Panc1 (cell line): ENCODE data around the gene AK4. TPM values are rescaled to one million over a fixed set of nuclear protein-coding genes. Genes with fewer than 3 reads are reported as not detected.

Source experiments
- ATAC-seq: fragments of 200-7000 bp; cut with Tn5 transposase; 2 replicates; pipeline ENCODE4 v1.9.1; 2020; ENCODE audit warnings: mild to moderate bottlenecking, moderate library complexity
- BruUV-seq: library from RNA; stranded (reverse); fragments of 400-500 nt; replicated peaks from 2 replicates; lab custom pipeline; 2021; lab: Mats Ljungman, UMichigan
- CTCF ChIA-PET: fragments of 300-600 bp; sonication (Branson Sonifier 250); formaldehyde crosslinking; loops from one replicate; lab custom pipeline; 2022; ENCODE audit warnings: antibody characterized with exemption; lab: Charles Lee
- POLR2A ChIA-PET: fragments of 300-600 bp; sonication (Branson Sonifier 250); formaldehyde crosslinking; loops from one replicate; lab custom pipeline; 2022; ENCODE audit warnings: antibody characterized with exemption; lab: Charles Lee
- DNase-seq: peaks from one replicate; pipeline ENCODE4 v3.0.0-alpha.2; 2010; ENCODE audit warnings: low read depth, low spot score
- H3K27ac ChIP-seq: 2 replicates; pipeline ENCODE4 v1.5.1; 2011; ENCODE audit warnings: mild to moderate bottlenecking, low read length, inconsistent platforms
- H3K27me3 ChIP-seq: fragments of 200-500 bp; sonication (Bioruptor generic); 2 replicates; pipeline ENCODE4 v1.6.0; 2014; ENCODE audit warnings: low read length, inconsistent platforms; ENCODE audit not compliant: control insufficient read depth, insufficient read depth
- H3K36me3 ChIP-seq: fragments of 200-500 bp; sonication (Bioruptor generic); 2 replicates; pipeline ENCODE4 v1.5.1; 2014; ENCODE audit warnings: inconsistent platforms, mild to moderate bottlenecking, low read length, moderate library complexity; ENCODE audit not compliant: control insufficient read depth, insufficient read depth
- H3K4me1 ChIP-seq: 2 replicates; pipeline ENCODE4 v1.5.1; 2011; ENCODE audit warnings: inconsistent platforms, mild to moderate bottlenecking, low read length, moderate library complexity; ENCODE audit not compliant: control insufficient read depth, insufficient read depth
- H3K4me3 ChIP-seq, 2 experiments: 2 replicates each; pipeline ENCODE4 v1.5.1; 2011 to 2012; ENCODE audit warnings: low read depth in 2 of 2, low read length in 2 of 2, mild to moderate bottlenecking in 2 of 2, inconsistent platforms in 1 of 2, moderate library complexity in 1 of 2
- H3K9me3 ChIP-seq: fragments of 200-500 bp; sonication (Bioruptor generic); 2 replicates; pipeline ENCODE4 v1.5.1; 2014; ENCODE audit warnings: low read depth, mild to moderate bottlenecking, inconsistent platforms, low read length, moderate library complexity; ENCODE audit not compliant: control insufficient read depth, insufficient read depth
- CTCF ChIP-seq: fragments of 450-650 bp; IDR thresholded peaks from 2 replicates; pipeline ENCODE4 v1.5.1; 2017; ENCODE audit warnings: mild to moderate bottlenecking
- POLR2AphosphoS5 ChIP-seq: IDR thresholded peaks from 2 replicates; pipeline ENCODE4 v1.6.1; 2012; ENCODE audit warnings: mild to moderate bottlenecking, low read depth, low read length, moderate library complexity
- REST ChIP-seq, 2 experiments: IDR thresholded peaks; 2 replicates each; pipeline ENCODE4 v1.6.1; 2011 to 2012; ENCODE audit warnings: low read depth in 2 of 2, control low read depth in 1 of 2, low read length in 1 of 2, mild to moderate bottlenecking in 1 of 2, moderate library complexity in 1 of 2; ENCODE audit not compliant: insufficient read depth in 1 of 2
- SIN3A ChIP-seq: IDR thresholded peaks from 2 replicates; pipeline ENCODE4 v1.6.1; 2012; ENCODE audit warnings: low read depth, mild to moderate bottlenecking, low read length, moderate library complexity, borderline replicate concordance; ENCODE audit not compliant: insufficient read depth
- TCF7L2 ChIP-seq: IDR thresholded peaks from 2 replicates; pipeline ENCODE4 v1.6.1; 2011; ENCODE audit warnings: mild to moderate bottlenecking, low read depth, low read length, inconsistent platforms
- in situ Hi-C: cut with HindIII; loops from 2 replicates; pipeline ENCODE4 v1.10.0; 2016; ENCODE audit warnings: low sequenced_read_pairs, low pct_unique_long_range_greater_than_20kb
- intact Hi-C: fragments of 100-400 bp; cut with micrococcal nuclease; formaldehyde crosslinking; loops from one replicate; pipeline ENCODE4 v1.10.0; 2022; ENCODE audit not compliant: unreplicated experiment
- total RNA-seq: library from RNA; stranded (reverse); gene quantifications from one replicate; pipeline ENCODE4 v1.2.1, GENCODE V29; 2021; ENCODE audit not compliant: unreplicated experiment

Gene AK4
- total RNA-seq, 1 experiment from 2014 or later = 26.8 TPM

GRCh38 chr1:65214340-65215027 is 66.5 kb downstream of the AK4 start:
- CTCF ChIA-PET = interaction anchor here (1.8 kb wide), 1 partner anchor 473 kb away, joined by 6 read pairs; no protein-coding TSS in a partner anchor
- Histone ChIP-seq H3K27ac (no peak overlapping the region), H3K36me3 (no peaks in the 10 kb centered on the region), H3K27me3 (no peaks in the 10 kb centered on the region), H3K4me1 (no peaks in the 10 kb centered on the region), H3K4me3 (no peak overlapping the region), H3K9me3 (no peaks in the 10 kb centered on the region)
- TF ChIP-seq CTCF (no peak), TCF7L2 (no peak), SIN3A (no peak), POLR2AphosphoS5 (no peak), REST (IDR thresholded peaks at IDR 0.05; ENCODE audit: insufficient read depth in 1 of 2, low read depth in 2 of 2, low read length in 1 of 2) (no peak)
- BruUV-seq = no TSS peak
- in situ Hi-C loops = no loop called here
- POLR2A ChIA-PET = no interaction called here
- DNase-seq = no peak
- ATAC-seq = no peak
- intact Hi-C loops = no loop called here

- no peak for TF ChIP-seq TCF7L2
- no peak for TF ChIP-seq CTCF
- TF ChIP-seq SIN3A = no peak
- TF ChIP-seq POLR2AphosphoS5 = no peak
- TF ChIP-seq REST (IDR thresholded peaks at IDR 0.05; ENCODE audit: insufficient read depth in 1 of 2, low read depth in 2 of 2, low read length in 1 of 2) = no peak
- no peaks in the 10 kb centered on the region for H3K4me1 ChIP-seq
- POLR2A ChIA-PET = no interaction called here
- CTCF ChIA-PET = no interaction called here
- no peaks in the 10 kb centered on the region for H3K36me3 ChIP-seq
- no peaks in the 10 kb centered on the region for H3K27me3 ChIP-seq
- intact Hi-C loops (no loop called here), in situ Hi-C loops (no loop called here)
- ATAC-seq (no peak), DNase-seq (no peak)
- H3K4me3 ChIP-seq = no peak overlapping the region
- BruUV-seq = no TSS peak
- no peaks in the 10 kb centered on the region for H3K9me3 ChIP-seq
- no peak overlapping the region for H3K27ac ChIP-seq
Observed at GRCh38 chr1:65216989-65217388, 69.0 kb downstream of the AK4 start.
